ENCODE measurements around the gene MGAT5.

- TF ChIP-seq POLR2A (IDR thresholded peaks at IDR 0.05) (no peak), CTCF (IDR thresholded peaks at IDR 0.05) (no peak)
Observed at GRCh38 chr2:134413430-134413829, 159.6 kb downstream of the MGAT5 start.
